ENCODE data around the gene ITPR2.

- TF ChIP-seq CTCF (IDR thresholded peaks at IDR 0.05): no peak
- no peak for TF ChIP-seq EP300 (IDR thresholded peaks at IDR 0.05)
- no peak for TF ChIP-seq KDM5A (IDR thresholded peaks at IDR 0.05)
- no peak for TF ChIP-seq RCOR1 (IDR thresholded peaks at IDR 0.05; ENCODE audit: low read depth, low read length)
- no peak for TF ChIP-seq PHF8 (IDR thresholded peaks at IDR 0.05; ENCODE audit: borderline replicate concordance, low read depth)
- TF ChIP-seq MAX (IDR thresholded peaks at IDR 0.05): no peak
- TF ChIP-seq POLR2A (IDR thresholded peaks at IDR 0.05; ENCODE audit: low read length): no peak
These were observed 121.4 kb downstream of the ITPR2 start for GRCh38 chr12:26711569-26711968.

Data from A549 (cell line).